Bronchus fibroblast of lung (primary cell): ENCODE results near the gene EIF3B. TPM values are rescaled to one million over a fixed set of nuclear protein-coding genes. Genes with fewer than 3 reads are reported as not detected.

ENCODE experiments used
- total RNA-seq: library from RNA; depleted of rRNA; stranded (reverse); fragments of >200 nt; gene quantifications from 2 replicates; pipeline ENCODE4 v1.2.3, GENCODE V29; 2015

The EIF3B gene
- 126 and 141 TPM in 2 replicates for total RNA-seq

GRCh38 chr7:2354186-2354938, at the start of gene EIF3B:
Gene EIF3B, plus strand, starts transcription at chr7:2354827. Its CDS starts 95 bp downstream, at chr7:2354922.

GRCh38 chr7:2314209-2314955, 40.2 kb upstream of the EIF3B start, which contains the start of gene SNX8:
Gene SNX8, minus strand, starts transcription at chr7:2314441. Its CDS starts 20 bp downstream, at chr7:2314421.

GRCh38 chr7:2403014-2403717, 48.5 kb downstream of the EIF3B start, which contains the start of gene CHST12:
Gene CHST12, plus strand, starts transcription at chr7:2403611. Its CDS starts 29,029 bp downstream, at chr7:2432640.

Other genes starting within 250 kb of the EIF3B start
- gene MAD1L1, start 121.9 kb upstream of the EIF3B start, total RNA-seq = 50.8 and 51.6 TPM in 2 replicates
- gene MRM2, start 112.6 kb upstream of the EIF3B start, total RNA-seq = 23.2 and 23.9 TPM in 2 replicates
- gene NUDT1, start 112.6 kb upstream of the EIF3B start, total RNA-seq = 71.8 and 88.9 TPM in 2 replicates
- 21.5 and 36.6 TPM in 2 replicates for gene SNX8, start 40.4 kb upstream of the EIF3B start, total RNA-seq
- 7.0 and 8.2 TPM in 2 replicates for gene CHST12, start 48.8 kb downstream of the EIF3B start, total RNA-seq
- not detected in 2 replicates for gene GRIFIN, start 121.6 kb downstream of the EIF3B start, total RNA-seq
- gene LFNG, start 164.9 kb downstream of the EIF3B start, total RNA-seq = 1.2 and 1.7 TPM in 2 replicates
- gene BRAT1, start 200.7 kb downstream of the EIF3B start, total RNA-seq = 31.5 and 38.5 TPM in 2 replicates
- gene IQCE, start 204.2 kb downstream of the EIF3B start, total RNA-seq = 7.0 and 7.7 TPM in 2 replicates